ENCODE results near the gene C5orf63. TPM values are rescaled to one million over a fixed set of nuclear protein-coding genes. Genes with fewer than 3 reads are reported as not detected.

The C5orf63 gene
- total RNA-seq, 1 donor from 2014 or later, result 7.5 TPM

Other genes starting within 250 kb of the C5orf63 start
- gene MARCHF3, start 42.9 kb downstream of the C5orf63 start, total RNA-seq, result 14.3 TPM
- gene MEGF10, start 217.3 kb upstream of the C5orf63 start, total RNA-seq, result 0.30 TPM

All from lower lobe of right lung (tissue), 1 donor.